ENCODE data around the gene AOPEP.

GRCh38 chr9:94794476-94795167 lies 68.1 kb downstream of the AOPEP start:
- TF ChIP-seq CTCF (IDR thresholded peaks at IDR 0.05; ENCODE audit: extremely low read depth in 1 of 2, insufficient read depth in 1 of 2, low read depth in 1 of 2, low read length in 2 of 2): no peak
- TF ChIP-seq EZH2 (IDR thresholded peaks at IDR 0.05; ENCODE audit: borderline replicate concordance, low read depth, low read length, severe bottlenecking): no peak

All from endothelial cell of umbilical vein (primary cell).